GM12801 (cell line): ENCODE data around the gene PHB1.

ENCODE experiments used
- TF ChIP-seq, protein P1 (sequence below): IDR thresholded peaks from one replicate; pipeline ENCODE4 v1.5.1; 2011; ENCODE audit warnings: control low read depth; ENCODE audit not compliant: insufficient read length; ENCODE audit errors: extremely low read depth

PHB1 gene

DNA sequence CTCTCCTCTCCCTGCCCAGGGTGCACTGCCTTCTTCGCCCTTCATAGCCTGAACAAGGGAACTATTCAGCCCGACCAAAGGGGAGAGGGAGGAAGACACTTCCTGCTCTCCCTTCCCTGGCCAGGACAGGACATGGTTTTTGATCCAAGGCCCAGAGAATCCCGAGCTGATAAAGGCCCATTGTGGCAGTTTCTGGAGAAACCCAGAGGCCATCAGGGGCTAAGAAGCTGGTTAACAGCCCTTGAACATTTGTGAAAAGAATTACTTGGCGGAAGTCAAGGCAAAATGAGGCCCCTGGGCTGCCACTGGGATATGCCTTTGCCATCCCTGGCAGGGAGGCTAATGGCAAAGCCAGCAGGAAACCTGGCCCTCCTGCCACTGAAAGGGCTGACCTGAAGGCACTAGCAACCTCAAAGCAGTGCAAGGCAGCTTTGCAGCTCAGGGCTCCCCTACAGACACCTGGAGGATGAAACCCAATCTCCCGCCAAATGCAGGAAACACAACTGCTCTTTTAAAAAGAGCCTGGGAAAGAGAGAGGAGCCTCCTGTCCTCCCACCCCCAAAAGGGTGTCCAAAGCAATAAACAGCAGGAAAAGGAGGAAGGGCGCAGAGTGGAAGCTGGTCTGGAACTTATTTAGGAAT lies 12.6 kb downstream of the PHB1 start:
- TF ChIP-seq, protein P1, sequence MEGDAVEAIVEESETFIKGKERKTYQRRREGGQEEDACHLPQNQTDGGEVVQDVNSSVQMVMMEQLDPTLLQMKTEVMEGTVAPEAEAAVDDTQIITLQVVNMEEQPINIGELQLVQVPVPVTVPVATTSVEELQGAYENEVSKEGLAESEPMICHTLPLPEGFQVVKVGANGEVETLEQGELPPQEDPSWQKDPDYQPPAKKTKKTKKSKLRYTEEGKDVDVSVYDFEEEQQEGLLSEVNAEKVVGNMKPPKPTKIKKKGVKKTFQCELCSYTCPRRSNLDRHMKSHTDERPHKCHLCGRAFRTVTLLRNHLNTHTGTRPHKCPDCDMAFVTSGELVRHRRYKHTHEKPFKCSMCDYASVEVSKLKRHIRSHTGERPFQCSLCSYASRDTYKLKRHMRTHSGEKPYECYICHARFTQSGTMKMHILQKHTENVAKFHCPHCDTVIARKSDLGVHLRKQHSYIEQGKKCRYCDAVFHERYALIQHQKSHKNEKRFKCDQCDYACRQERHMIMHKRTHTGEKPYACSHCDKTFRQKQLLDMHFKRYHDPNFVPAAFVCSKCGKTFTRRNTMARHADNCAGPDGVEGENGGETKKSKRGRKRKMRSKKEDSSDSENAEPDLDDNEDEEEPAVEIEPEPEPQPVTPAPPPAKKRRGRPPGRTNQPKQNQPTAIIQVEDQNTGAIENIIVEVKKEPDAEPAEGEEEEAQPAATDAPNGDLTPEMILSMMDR: no peak

DNA sequence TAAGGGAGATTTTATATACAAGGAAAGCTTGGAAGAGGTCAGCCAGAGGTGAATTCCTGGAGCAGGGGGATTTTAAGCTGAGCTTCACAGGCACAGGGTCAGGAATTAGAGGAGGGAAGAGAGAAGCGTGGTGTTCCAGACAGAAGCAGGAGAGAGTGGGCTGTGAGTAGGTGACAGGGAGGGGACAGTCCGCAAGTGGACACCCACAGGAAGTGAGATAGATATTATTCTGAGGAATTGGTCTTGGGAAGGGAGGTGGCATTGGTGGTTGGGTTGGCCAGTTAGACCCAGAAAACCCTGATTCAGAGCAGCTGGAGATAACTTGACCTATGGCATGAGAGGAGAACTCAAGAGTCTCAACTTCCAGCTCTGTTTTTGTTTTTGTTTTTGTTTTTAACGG lies 14.7 kb downstream of the PHB1 start:
- TF ChIP-seq, protein P1: no peak

DNA sequence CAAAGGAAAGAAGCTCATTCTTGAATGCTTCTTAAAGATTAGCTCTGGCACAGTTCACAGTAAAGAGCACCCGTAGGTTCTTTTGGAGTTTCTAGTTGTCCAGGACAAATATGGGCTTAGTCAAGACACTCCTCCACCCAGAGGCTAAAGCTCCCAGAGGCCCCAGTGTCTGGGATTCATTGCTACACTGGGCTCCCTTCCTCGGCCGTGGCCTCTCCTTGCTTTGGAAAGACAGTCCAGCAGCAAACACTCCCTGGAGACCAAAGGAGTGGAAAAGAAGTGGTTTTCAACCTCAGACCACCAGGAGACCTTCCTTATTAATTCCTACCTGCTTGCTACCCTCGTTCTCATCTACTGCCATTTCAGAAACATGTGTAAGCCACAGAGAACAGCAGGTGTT lies 17.1 kb downstream of the PHB1 start:
- TF ChIP-seq, protein P1: no peak

DNA sequence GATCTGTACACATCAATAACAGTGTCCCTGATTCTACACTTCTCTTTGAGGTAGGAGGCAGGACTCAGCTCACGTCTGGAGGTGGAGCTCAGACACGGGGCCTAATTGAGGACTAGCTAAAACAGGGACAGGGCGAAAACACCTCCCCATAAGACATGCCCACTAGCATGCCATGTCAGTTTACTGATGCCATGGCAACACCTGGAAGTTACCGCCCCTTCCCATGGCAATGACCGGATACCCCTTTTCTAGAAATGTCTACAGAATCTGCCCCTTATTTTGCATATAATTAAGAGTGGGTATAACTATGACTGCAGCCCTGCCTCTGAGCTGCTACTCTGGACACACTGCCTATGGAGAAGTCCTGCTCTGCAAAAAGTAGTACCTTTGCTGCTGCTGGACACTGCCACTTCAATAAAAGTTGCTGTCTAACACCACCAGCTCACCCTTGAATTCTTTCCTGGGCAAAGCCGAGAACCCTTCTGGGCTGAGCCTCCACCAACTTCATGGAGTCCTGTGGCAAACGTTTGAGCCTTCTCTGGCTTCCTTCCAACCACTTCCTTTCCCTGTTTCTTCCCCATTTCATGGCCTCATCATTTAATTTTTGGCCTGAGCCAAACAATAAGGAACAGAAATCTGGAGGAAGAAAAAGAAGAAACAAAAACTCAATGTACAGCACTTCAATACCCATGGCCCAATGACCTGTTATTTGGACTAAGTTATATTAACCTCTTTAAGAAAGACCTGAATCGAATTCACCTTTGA lies 21.0 kb downstream of the PHB1 start:
- TF ChIP-seq, protein P1: no peak

DNA sequence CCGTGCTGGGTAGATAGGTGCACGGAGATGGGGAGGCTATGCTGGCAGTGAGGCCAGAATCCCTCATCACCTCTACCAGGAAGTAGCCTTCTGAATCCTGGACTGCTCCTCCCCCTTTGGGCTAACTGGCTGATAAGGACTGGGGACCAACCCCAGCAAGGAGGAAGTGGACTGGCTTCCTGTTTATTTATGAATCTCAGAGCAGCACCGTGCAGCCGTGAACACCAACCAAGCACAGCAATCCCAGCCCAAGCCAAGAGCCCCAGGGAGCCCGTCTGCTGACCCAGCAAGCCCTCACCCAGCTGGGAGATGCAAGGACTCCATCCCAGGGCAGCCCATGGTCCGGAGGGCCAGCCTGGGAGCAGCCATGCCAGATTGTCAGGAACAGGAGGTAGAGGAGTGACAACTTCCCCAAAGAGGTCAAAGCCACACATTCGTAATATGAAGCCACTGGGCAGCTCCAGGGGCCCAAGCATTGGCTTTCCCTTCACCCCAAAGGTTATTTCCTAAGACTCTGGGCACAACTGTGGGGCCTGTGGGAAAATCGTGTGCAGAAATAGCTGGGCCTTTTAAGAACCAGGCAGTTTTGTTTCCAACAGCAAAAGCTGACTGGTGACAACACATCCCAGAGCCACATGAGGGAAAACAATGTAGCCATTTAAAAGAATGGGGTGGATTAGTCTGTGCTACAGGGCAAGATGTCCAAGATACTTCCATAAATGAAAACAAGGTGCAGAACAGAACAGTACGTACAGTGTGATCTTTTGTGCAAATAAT lies 23.9 kb downstream of the PHB1 start:
- TF ChIP-seq, protein P1: no peak

DNA sequence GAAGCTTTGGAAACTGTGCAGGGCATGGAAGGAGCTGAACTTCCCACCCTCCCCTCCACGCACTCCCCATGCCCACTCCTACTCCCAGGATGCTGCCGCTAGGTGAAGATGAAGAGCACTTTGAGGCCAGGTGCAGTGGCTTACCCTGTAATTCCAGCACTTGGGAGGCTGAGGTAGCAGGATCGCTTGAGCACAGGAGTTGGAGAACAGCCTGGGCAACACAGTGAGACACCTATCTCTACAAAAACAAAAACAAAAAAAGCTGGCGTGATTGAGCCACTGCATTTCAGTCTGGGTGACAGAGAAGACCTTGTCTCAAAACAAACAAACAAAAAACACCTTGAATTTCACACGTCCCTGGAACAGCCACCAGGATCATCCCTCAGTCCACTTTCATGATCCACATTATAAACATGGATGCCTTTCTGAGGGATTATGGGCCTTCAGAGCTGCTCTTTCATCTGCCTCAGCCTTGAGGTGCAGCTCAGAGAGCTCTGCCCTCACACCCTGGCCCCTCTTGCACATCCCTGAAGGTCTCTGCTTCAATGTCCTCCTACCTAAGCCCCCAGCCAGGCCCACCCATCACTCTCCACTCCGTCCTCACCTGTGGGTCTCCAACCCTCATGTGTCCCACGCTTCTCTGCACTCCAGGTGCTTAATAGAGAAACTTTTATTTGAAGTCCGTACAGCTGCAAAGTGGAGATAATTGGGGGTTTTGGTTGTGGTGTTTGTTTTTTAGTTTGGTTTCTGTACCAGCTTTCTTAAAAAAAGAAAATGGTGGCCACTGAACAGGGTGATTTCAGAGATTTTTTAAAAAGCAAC lies 25.8 kb downstream of the PHB1 start:
- TF ChIP-seq, protein P1: no peak

DNA sequence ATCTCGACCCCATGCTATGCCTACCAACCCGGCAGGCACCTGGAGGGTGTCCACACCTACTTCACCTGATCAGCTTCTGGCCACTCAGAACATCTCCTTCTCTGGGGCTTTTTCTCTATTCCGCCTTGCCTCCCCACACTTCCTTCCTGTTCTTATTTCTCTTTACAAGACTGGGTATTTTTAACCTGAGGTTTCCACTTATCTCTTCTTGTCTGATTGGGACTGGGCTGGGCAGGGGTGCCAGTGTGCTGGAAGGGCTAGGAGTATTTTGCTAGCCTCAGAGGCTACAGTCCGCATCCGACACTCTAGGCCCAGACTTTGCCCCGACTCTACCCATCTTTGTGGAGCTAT lies 26.4 kb downstream of the PHB1 start:
- TF ChIP-seq, protein P1: no peak
